GM21619 (cell line): Measurements from ENCODE around the gene CRYL1.

ENCODE experiments used
- ATAC-seq: cut with Tn5 transposase; IDR thresholded peaks from one replicate; pipeline ENCODE4 v1.9.1; 2021; ENCODE audit not compliant: unreplicated experiment

CRYL1 gene

GRCh38 chr13:20428666-20429644, 96.7 kb downstream of the CRYL1 start:
- ATAC-seq = no peak

- ATAC-seq = no peak
Observed at GRCh38 chr13:20426766-20427448, 98.8 kb downstream of the CRYL1 start.

GRCh38 chr13:20425819-20426219, 99.8 kb downstream of the CRYL1 start:
- ATAC-seq = peak; percentile 74

- ATAC-seq = no peak
Observed at GRCh38 chr13:20424949-20425348, 100.7 kb downstream of the CRYL1 start.

GRCh38 chr13:20424559-20424852, 101.2 kb downstream of the CRYL1 start:
- no peak for ATAC-seq

- ATAC-seq = no peak
Observed at GRCh38 chr13:20422362-20422761, 103.3 kb downstream of the CRYL1 start.

- no peak for ATAC-seq
Observed at GRCh38 chr13:20420938-20421337, 104.7 kb downstream of the CRYL1 start.

- ATAC-seq = no peak
Observed at GRCh38 chr13:20418953-20419352, 106.7 kb downstream of the CRYL1 start.

- ATAC-seq = no peak
Observed at GRCh38 chr13:20416223-20416745, 109.4 kb downstream of the CRYL1 start.

- ATAC-seq = no peak
Observed at GRCh38 chr13:20415694-20416107, 110.0 kb downstream of the CRYL1 start.

- ATAC-seq = no peak
Observed at GRCh38 chr13:20415306-20415679, 110.4 kb downstream of the CRYL1 start.

- ATAC-seq = no peak
Observed at GRCh38 chr13:20414546-20415305, 110.9 kb downstream of the CRYL1 start.

GRCh38 chr13:20412691-20413355, 112.8 kb downstream of the CRYL1 start:
- ATAC-seq = no peak

- ATAC-seq = peak; percentile 95
Observed at GRCh38 chr13:20411638-20412342, 113.9 kb downstream of the CRYL1 start.

GRCh38 chr13:20410726-20411125, 114.9 kb downstream of the CRYL1 start:
- no peak for ATAC-seq

- ATAC-seq = no peak
Observed at GRCh38 chr13:20408181-20408580, 117.5 kb downstream of the CRYL1 start.

- no peak for ATAC-seq
Observed at GRCh38 chr13:20407759-20408158, 117.9 kb downstream of the CRYL1 start.

GRCh38 chr13:20405691-20406090, 120.0 kb downstream of the CRYL1 start:
- no peak for ATAC-seq

- no peak for ATAC-seq
Observed at GRCh38 chr13:20404488-20405222, 121.0 kb downstream of the CRYL1 start.
